ENCODE data around the gene HHLA2.
"Not testable (repeated sequence)": the region's sequence is repeated elsewhere in the genome, so short reads cannot be mapped to it uniquely, and the experiment has no call there.

The HHLA2 gene

GRCh38 chr3:108343491-108343890 is 47.1 kb downstream of the HHLA2 start:
- no peak for DNase-seq

GRCh38 chr3:108345492-108346205 is 49.3 kb downstream of the HHLA2 start:
- no peak for DNase-seq

- DNase-seq: no peak
Measured at GRCh38 chr3:108346301-108347227, 50.2 kb downstream of the HHLA2 start.

GRCh38 chr3:108352176-108352575 is 55.8 kb downstream of the HHLA2 start:
- DNase-seq: no peak

- no peak for DNase-seq
Measured at GRCh38 chr3:108354562-108354961, 58.2 kb downstream of the HHLA2 start.

- no peak for DNase-seq
Measured at GRCh38 chr3:108357042-108357441, 60.7 kb downstream of the HHLA2 start.

GRCh38 chr3:108359011-108359410 is 62.7 kb downstream of the HHLA2 start:
- DNase-seq: no peak

- DNase-seq: no peak
Measured at GRCh38 chr3:108376026-108376425, 79.7 kb downstream of the HHLA2 start.

- no peak for DNase-seq
Measured at GRCh38 chr3:108377384-108377783, 81.0 kb downstream of the HHLA2 start.

- no peak for DNase-seq
Measured at GRCh38 chr3:108378153-108378951, 82.0 kb downstream of the HHLA2 start.

GRCh38 chr3:108378952-108379342 is 82.6 kb downstream of the HHLA2 start:
- not testable (repeated sequence) for DNase-seq

- DNase-seq: no peak
Measured at GRCh38 chr3:108380128-108380795, 83.9 kb downstream of the HHLA2 start.

GRCh38 chr3:108381529-108382140 is 85.3 kb downstream of the HHLA2 start:
- DNase-seq: no peak

GRCh38 chr3:108383306-108383705 is 87.0 kb downstream of the HHLA2 start:
- DNase-seq: no peak

GRCh38 chr3:108387063-108387462 is 90.7 kb downstream of the HHLA2 start:
- no peak for DNase-seq

GRCh38 chr3:108388136-108389132 is 92.1 kb downstream of the HHLA2 start:
- no peak for DNase-seq

- no peak for DNase-seq
Measured at GRCh38 chr3:108389372-108389771, 93.0 kb downstream of the HHLA2 start.

GRCh38 chr3:108391917-108392593 is 95.7 kb downstream of the HHLA2 start:
- no peak for DNase-seq

- no peak for DNase-seq
Measured at GRCh38 chr3:108393128-108393900, 97.0 kb downstream of the HHLA2 start.
